ENCODE results near the gene CIB2.

CIB2 gene

GRCh38 chr15:78065973-78066946, 65.0 kb downstream of the CIB2 start:
- peak; percentile 78 for DNase-seq (ENCODE audit: low read depth, low spot score)

- peak; percentile 96 for DNase-seq (ENCODE audit: low read depth, low spot score)
These were observed 65.9 kb downstream of the CIB2 start for GRCh38 chr15:78065284-78065872.

- peak; percentile 45 for DNase-seq (ENCODE audit: low read depth, low spot score)
These were observed 66.7 kb downstream of the CIB2 start for GRCh38 chr15:78064544-78064943.

GRCh38 chr15:78063970-78064385, 67.3 kb downstream of the CIB2 start:
- DNase-seq (ENCODE audit: low read depth, low spot score) = no peak

- no peak for DNase-seq (ENCODE audit: low read depth, low spot score)
These were observed 68.0 kb downstream of the CIB2 start for GRCh38 chr15:78063217-78063616.

GRCh38 chr15:78061963-78062427, 69.2 kb downstream of the CIB2 start:
- DNase-seq (ENCODE audit: low read depth, low spot score) = peak; percentile 63

- DNase-seq (ENCODE audit: low read depth, low spot score) = no peak
These were observed 71.0 kb downstream of the CIB2 start for GRCh38 chr15:78060232-78060631.

GRCh38 chr15:78059110-78059839, 72.0 kb downstream of the CIB2 start:
- no peak for DNase-seq (ENCODE audit: low read depth, low spot score)

GRCh38 chr15:78058401-78058935, 72.8 kb downstream of the CIB2 start:
- DNase-seq (ENCODE audit: low read depth, low spot score) = no peak

GRCh38 chr15:78057803-78058202, 73.4 kb downstream of the CIB2 start:
- no peak for DNase-seq (ENCODE audit: low read depth, low spot score)

- no peak for DNase-seq (ENCODE audit: low read depth, low spot score)
These were observed 74.5 kb downstream of the CIB2 start for GRCh38 chr15:78056714-78057269.

GRCh38 chr15:78055919-78056713, 75.1 kb downstream of the CIB2 start:
- no peak for DNase-seq (ENCODE audit: low read depth, low spot score)

GRCh38 chr15:78054966-78055365, 76.3 kb downstream of the CIB2 start:
- no peak for DNase-seq (ENCODE audit: low read depth, low spot score)
